Measurements from ENCODE around the gene ACO2. TPM values are rescaled to one million over a fixed set of nuclear protein-coding genes. Genes with fewer than 3 reads are reported as not detected.
"Not testable (repeated sequence)": the region's sequence is repeated elsewhere in the genome, so short reads cannot be mapped to it uniquely, and the experiment has no call there.

The ACO2 gene
- polyA plus RNA-seq, 3 donors = 119 to 147 (median 145) TPM

DNA sequence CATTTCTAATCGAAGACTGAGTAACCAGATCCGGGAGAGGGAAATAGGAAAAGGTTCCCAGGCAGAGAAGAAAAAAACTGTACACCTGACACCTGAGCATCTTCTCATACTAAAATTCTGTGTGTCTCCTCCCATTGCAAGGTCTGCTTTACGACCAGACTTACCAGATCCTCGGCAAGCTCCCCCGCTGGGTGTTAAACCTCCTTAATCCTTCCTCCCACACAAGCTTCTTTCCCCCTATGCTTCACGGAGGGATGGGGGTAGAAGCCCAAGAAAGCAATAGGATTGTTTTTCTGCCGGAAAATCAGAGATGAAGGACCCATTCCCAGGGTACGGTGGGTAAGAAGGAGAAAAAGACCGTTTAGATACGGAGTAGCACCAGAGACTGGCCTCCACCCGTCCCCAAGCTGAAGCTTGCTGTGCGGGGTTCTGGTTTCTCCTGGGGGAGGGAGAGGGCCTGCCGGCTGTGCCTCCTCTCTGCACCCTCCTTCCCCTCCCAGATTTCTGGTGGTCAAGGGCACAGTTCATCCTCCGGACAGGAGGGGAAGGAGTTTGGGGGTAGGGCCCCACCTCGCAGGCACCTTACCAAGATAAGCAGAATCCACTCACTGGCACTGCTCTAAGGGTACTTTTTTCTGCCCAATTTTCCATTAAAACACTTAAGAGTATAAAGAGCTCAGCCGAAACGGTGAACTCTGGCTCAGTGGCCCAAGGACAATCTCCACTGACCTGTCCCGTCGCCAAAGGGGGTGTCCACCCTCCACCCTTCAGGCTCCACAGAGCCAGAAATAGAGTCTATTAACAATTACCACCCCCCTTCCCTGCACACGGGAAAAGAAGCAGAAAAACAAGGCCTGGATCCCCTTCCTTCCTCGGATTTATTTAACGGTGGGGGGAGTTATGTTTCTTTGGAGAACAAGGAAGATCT is 23.5 kb upstream of the ACO2 start:
- peak in 3 of 11 donors; percentile 8 to 17 (median 15) for DNase-seq (ENCODE audit: extremely low read depth in 1 of 11, low read depth in 9 of 11, low spot score in 4 of 11)

- peak in 3 of 11 donors; percentile 3 to 9 (median 6) for DNase-seq (ENCODE audit: extremely low read depth in 1 of 11, low read depth in 9 of 11, low spot score in 4 of 11)
Measured at GRCh38 chr22:41446057-41446501, 22.8 kb upstream of the ACO2 start.

DNA sequence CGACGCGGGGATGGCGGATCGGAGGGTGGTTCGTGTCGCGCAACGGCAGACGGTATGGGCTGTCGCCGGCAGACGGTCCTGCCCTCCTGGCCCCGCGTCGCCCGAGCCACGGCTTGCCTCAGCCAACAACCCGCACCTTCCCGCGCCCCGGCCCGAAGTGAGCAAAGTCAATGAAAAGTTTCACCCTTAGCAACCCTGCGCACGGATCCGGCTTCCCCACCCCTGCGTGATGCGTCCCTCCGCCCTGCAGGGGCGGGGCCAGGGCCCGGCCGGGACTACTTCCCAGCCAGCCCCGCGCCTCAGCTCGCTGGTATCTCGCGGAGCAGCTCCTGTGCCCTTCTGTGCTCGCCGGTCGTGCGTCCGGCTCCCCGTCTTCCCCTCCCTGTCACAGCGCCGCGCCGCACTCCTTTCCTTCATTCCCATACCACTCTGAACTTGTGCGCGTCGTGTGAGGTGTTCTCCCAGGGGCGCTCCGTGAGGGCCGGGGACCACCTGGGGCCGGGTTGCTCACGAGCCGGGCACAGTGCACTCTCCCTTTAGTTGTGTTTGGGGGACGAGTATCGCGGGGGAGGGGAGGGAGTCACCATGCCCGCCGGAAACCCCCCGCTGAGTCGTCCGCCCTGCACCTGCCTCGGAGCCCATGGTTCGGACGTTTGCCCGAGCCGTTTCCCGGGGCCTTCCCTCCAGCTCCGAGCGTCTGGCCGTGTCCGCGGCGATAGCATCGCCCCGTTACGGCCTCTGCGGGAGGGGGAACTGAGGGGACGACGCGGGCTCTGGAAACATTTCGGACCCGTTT is 22.1 kb upstream of the ACO2 start, which contains the start of gene TOB2:
TSS of gene TOB2 (minus strand) at position 163 of the 796 bp plus-strand sequence. CDS start 9,456 bp downstream, outside the sequence.
- peak; percentile 83 to 94 (median 92) for DNase-seq (ENCODE audit: extremely low read depth in 1 of 11, low read depth in 9 of 11, low spot score in 4 of 11)

DNA sequence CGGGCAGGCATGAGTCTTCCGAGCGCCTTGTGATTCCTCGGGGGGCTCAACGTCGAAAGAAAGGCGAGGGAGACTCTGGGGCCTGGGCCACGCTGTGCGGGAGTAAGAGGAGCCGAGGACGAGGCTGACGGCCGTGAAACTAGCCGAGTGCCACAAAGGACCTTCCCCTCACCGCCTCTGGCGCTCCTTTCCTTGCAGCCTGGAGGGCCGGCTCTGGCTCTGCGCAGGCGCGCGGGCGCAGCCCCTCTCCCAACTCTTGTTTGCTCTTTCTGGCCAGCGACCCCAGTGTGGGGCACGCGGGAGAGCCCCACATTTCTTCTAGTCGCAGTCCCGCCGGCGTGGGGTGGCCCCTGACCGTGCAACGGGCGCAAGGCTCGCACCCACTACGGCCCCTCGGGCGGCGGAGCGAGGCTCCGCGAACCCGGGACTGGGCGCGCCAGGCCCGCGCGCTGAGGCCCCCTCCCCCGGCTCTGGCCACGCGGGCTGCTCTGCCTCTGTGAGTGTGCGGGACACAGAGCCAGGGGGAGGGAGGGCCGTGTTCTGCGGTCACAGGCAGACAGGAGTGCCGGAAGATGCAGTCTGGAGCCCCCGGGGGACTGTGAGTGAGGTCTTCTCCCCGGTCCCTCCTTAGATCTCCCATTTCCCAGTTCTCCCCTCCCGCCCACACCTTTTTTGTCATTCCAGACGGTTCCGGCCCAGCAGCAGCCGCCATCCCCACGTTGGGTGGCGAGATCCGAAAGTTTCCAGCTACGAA is 21.3 kb upstream of the ACO2 start:
- DNase-seq (ENCODE audit: extremely low read depth in 1 of 11, low read depth in 9 of 11, low spot score in 4 of 11) = peak in 8 of 11 donors; percentile 60 to 69 (median 64)

- DNase-seq (ENCODE audit: extremely low read depth in 1 of 11, low read depth in 9 of 11, low spot score in 4 of 11) = peak; percentile 97 to 100 (median 99)
Measured at GRCh38 chr22:41448189-41448808, 20.6 kb upstream of the ACO2 start.

GRCh38 chr22:41458161-41458728 is 10.7 kb upstream of the ACO2 start:
- no peak for DNase-seq (ENCODE audit: extremely low read depth in 1 of 11, low read depth in 9 of 11, low spot score in 4 of 11)

- DNase-seq (ENCODE audit: extremely low read depth in 1 of 11, low read depth in 9 of 11, low spot score in 4 of 11) = no peak
Measured at GRCh38 chr22:41459431-41459830, 9.5 kb upstream of the ACO2 start.

DNA sequence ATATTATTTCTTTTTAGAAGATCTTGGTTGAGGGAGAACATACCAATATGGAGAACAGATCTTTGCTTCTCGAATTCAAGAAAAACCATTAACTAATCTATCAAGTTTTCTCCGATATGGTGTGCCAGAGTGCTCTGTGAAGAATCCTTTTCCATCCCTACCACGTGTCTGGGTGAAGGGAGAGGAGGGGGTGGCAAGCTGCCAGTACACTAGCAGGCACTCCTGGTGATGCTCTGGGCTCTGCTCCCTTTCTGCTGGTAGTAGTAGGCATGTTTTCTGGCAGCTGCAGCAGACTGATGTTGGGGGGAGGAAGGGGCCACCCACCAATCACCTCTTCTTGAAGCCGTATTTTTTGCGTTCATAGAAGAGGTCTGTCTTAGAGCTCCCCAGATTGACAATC is 8.8 kb upstream of the ACO2 start:
- DNase-seq (ENCODE audit: extremely low read depth in 1 of 11, low read depth in 9 of 11, low spot score in 4 of 11) = not testable (repeated sequence)

- DNase-seq (ENCODE audit: extremely low read depth in 1 of 11, low read depth in 9 of 11, low spot score in 4 of 11) = no peak
Measured at GRCh38 chr22:41461901-41462300, 7.0 kb upstream of the ACO2 start.

DNA sequence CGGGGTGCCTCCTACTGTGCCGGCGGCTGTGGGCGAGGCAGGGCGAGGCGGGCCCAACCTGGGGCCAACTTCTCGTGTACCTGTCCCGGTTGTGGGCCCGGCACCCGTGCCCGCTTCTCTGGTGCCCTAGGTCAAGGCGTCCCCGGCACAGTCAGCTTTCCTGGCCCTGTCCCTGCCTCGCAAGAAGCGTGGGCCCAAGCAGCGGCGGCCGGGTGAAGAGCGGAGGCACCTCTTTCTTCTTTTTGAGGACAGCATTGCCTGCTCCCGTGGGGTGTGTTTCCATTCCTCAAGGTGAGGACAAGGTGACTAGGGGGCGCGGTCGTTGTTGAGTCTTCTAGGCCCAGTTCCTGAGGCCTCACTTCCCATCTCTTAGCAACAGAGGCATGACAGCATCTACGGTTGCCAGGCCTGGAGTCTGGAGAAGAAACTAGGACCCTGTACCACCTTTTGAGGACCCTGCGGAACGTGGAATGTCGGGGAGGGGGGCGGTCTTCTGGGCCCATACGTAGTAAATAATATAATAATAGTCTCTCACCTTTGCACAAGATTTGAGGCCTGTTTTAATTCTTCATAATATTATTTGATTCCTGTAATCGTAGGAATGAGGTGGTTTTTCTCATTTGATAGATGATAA is 418 bp downstream of the ACO2 start:
- DNase-seq (ENCODE audit: extremely low read depth in 1 of 11, low read depth in 9 of 11, low spot score in 4 of 11) = no peak

DNA sequence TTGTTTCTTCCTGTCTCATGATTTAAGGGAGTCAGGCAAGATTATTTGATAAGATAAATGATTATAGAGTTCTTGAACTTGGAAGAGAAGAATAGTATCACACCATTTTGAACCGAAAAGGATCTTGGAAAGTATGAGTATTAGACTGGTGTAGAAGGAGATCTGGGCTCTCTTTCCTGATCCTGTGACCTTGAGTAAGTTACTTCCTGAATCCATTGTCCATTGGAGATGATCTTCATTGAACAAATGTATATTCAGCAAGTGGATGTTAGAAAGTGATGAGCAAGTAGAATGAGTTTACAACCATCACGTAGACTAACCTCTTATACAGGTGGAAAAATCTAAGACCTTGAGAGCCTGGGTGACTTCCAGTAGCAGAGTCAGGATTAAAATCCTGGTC is 2.0 kb downstream of the ACO2 start:
- no peak for DNase-seq (ENCODE audit: extremely low read depth in 1 of 11, low read depth in 9 of 11, low spot score in 4 of 11)

- DNase-seq (ENCODE audit: extremely low read depth in 1 of 11, low read depth in 9 of 11, low spot score in 4 of 11) = no peak
Measured at GRCh38 chr22:41471568-41471967, 2.7 kb downstream of the ACO2 start.

DNA sequence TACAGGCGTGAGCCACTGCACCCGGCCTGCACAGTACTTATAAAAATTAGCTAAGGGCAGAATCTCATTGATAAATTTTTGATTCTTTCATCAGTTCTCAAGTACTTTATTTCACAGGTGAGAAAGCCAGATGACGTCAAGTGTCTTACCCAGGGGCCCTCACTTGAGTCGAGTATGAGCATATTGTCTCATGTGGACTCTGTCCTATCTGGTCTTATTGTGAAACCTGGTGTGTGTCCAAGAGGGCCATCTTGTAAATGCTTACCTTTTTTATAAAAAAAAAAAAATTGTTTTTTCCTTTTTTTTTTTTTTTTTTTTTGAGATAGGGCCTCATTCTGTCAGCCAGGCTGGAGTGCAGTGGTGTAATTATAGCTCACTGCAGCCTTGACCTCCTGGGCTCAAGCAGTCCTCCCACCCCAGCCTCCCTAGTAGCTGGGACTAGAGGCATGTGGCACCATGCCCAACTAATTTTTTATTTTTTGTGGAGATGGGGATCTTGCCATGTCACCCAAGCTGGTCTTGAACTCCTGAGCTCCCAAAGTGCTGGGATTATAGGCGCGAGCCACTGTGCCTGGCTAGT is 6.0 kb downstream of the ACO2 start:
- DNase-seq (ENCODE audit: extremely low read depth in 1 of 11, low read depth in 9 of 11, low spot score in 4 of 11) = no peak

DNA sequence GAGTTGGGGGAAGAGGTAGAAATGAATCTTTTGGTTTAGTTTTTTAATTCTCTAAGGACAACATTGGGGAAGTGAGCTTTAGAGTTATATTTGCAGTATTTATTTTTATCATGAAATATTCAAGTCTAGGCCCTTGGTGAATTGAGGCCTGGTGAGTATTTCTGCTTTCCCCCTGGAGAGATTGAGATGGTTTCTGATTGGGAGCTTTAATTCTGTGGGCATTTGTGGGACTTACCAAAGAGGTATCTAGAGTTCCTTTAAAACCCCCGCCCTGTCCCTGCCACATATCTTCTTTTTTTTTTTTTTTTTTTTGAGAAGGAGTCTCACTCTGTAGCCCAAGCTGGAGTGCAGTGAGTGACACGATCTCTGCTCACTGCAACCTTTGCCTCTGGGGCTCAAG is 9.6 kb downstream of the ACO2 start:
- no peak for DNase-seq (ENCODE audit: extremely low read depth in 1 of 11, low read depth in 9 of 11, low spot score in 4 of 11)

DNA sequence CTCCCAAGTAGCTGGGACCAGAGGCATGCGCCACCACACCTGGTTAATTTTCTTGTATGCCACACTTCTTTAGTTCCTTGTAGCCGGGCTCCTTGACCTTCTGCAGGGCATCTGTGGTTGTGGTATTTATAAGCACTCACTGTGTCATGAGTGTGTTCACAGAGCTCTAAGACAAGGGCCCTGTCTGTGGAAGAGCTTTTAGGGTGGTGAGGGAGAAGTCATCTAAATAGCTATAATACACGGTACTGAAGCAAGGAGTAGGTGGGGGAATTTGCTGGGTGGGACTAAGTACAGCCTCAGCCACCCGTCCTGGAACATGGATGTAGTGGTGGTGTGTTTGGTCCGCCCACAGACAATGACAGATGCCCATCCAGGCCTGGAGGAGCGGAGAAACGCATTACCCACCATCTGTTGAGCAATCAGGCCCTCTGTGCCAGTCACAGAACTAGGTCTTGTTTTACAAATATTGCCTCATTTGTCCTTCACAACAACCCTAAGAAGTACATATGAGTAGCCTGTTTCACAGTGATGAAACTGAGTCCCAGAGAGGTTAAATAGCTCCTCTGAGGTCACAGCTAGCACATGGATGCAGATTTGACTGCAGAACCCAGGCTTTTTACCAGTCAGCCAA is 10.1 kb downstream of the ACO2 start:
- no peak for DNase-seq (ENCODE audit: extremely low read depth in 1 of 11, low read depth in 9 of 11, low spot score in 4 of 11)

DNA sequence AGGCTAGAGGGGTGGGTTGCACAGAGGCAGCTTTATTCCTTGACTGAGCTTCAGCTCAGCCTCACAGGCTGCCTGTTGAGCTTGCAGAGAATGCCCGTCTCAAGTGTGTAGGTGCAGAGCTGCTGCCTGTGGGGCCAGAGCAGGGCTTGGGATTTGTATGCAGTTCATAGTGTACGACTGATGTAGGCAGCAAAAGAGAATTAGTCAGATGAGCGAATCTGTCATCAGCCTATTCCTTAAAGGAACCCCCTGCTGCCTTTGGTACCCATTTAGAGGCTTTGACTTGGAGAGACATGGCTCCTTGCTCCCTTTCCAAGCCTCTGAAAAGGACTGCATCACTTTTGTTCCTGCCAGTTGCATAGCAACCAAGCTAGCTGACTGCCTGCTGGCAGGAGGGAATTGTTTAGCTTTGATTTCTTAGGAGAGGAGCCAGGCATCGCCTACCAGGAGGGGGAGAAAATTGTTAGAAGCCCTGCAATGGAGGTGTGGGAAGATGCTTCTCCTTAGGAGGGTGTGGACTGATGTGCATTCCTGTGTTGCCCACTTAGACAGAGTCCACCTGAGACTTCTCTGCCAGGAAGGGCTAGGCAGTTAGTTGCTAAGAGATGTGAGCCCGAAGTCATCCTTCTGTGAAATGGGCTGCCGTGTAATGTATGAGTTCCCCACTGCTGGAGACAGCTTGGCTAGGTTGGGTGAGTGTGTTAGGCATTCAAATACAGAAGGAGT is 10.9 kb downstream of the ACO2 start:
- DNase-seq (ENCODE audit: extremely low read depth in 1 of 11, low read depth in 9 of 11, low spot score in 4 of 11) = no peak

GRCh38 chr22:41480397-41480735 is 11.4 kb downstream of the ACO2 start:
- DNase-seq (ENCODE audit: extremely low read depth in 1 of 11, low read depth in 9 of 11, low spot score in 4 of 11) = no peak

Data from renal cortex interstitium (tissue), 11 donors.